ENCODE measurements around the gene DUS1L.

Gene DUS1L

DNA sequence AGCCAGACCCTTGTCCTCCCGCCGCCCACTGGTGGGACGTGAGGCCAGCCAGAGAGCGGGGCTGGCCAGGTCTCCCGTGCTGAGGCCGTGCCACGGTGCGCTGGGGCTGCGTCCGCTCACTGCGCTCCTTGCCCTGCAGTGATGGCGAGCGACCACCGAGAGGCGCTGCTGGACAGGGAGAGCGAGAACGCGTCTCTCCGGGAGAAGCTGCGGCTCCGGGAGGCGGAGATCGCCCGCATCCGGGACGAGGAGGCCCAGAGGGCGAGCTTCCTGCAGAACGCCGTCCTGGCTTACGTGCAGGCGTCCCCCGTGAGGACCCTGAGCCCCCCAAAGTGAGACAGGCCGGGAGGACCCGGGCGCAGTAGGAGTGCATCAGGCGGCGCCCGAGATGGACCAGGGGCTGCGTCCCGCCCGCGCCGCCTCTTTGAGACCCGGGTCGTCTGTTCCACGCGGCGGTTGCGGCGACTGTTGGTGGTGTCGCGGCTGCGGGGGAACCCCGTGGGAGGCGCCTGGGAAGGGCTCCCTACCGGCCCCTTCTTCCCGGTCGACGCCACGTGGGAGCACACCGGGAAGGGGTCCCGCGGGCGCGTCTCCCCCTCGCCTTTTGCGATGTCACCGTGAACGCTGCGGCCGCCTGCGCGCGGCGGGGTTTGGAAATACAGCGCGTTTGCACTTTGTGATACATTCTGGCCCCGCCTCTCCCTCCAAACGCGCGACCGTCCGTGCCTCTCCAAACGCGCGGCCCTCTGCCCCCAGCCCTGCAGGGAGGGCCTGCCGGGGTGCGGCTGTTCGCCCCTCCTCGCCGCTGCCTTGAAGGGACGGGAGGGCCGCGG, 34.9 kb downstream of the DUS1L start:
- H3K27ac Mint-ChIP-seq (ENCODE audit: low read depth) = peak overlapping the region; percentile 67
- no peaks in the 10 kb centered on the region for H3K9me3 Mint-ChIP-seq

DNA sequence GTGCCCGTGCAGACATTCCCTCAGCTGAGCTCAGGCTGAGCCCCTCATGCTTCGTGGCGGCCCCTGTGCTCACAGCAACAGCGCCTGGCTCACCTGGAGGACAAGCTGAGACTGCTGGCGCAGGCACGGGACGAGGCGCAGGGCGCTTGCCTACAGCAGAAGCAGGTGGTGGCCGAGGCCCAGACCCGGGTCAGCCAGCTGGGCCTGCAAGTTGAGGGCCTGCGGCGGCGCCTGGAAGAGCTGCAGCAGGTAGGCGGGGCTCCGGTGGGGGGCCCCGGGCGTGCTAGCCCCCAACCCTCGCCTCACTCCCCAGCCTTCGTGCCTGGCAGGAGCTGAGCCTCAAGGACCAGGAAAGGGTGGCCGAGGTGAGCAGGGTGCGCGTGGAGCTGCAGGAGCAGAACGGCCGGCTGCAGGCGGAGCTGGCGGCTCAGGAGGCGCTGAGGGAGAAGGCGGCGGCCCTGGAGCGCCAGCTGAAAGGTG, 35.6 kb downstream of the DUS1L start:
- H3K4me1 Mint-ChIP-seq = peaks cover 17% of the 10 kb centered on the region
- DNase-seq (ENCODE audit: low spot score in 2 of 2) = no peak
- H3K4me3 Mint-ChIP-seq = peak overlapping the region; percentile 87
- H3K27ac Mint-ChIP-seq (ENCODE audit: low read depth) = peak overlapping the region; percentile 67
- H3K27me3 Mint-ChIP-seq = no peaks in the 10 kb centered on the region
- peaks cover 4% of the 10 kb centered on the region for H3K36me3 Mint-ChIP-seq (ENCODE audit: insufficient read depth)
- no peak for ATAC-seq (replicated peaks; ENCODE audit: extremely low read depth, poor library complexity, severe bottlenecking)
- H3K9me3 Mint-ChIP-seq = no peaks in the 10 kb centered on the region

More for the DNA sequence above, 34.9 kb downstream of the DUS1L start:
- peaks cover 4% of the 10 kb centered on the region for H3K36me3 Mint-ChIP-seq (ENCODE audit: insufficient read depth)
- no peaks in the 10 kb centered on the region for H3K27me3 Mint-ChIP-seq
- peaks cover 17% of the 10 kb centered on the region for H3K4me1 Mint-ChIP-seq
- DNase-seq (ENCODE audit: low spot score in 2 of 2) (peak; percentile 77 to 78), ATAC-seq (replicated peaks; ENCODE audit: extremely low read depth, poor library complexity, severe bottlenecking) (peak; percentile 81)
- H3K4me3 Mint-ChIP-seq = peak overlapping the region; percentile 87

DNA sequence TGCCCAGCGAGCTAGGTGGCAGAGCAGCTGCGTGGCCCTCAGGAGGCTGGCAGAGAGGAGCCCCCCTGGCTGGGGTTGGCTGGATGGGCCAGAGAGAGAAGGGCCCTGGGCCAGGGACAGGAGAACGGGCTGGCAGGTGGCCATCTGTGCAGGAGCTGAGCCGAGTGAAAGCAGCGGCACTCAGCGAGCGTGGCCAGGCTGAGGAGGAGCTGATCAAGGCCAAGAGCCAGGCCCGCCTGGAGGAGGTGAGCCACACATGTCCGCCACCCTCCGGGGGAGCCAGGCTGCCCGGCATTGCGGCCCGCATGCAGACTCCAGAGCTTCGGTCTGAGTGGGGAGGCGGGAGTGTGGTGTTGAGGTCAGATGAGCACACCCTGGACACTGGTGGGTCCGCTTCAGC, 36.2 kb downstream of the DUS1L start:
- no peak overlapping the region for H3K27ac Mint-ChIP-seq (ENCODE audit: low read depth)
- H3K4me1 Mint-ChIP-seq = peaks cover 17% of the 10 kb centered on the region
- peak overlapping the region; percentile 72 for H3K4me3 Mint-ChIP-seq
- no peak for ATAC-seq (replicated peaks; ENCODE audit: extremely low read depth, poor library complexity, severe bottlenecking)
- DNase-seq (ENCODE audit: low spot score in 2 of 2) = no peak
- no peaks in the 10 kb centered on the region for H3K9me3 Mint-ChIP-seq
- no peaks in the 10 kb centered on the region for H3K27me3 Mint-ChIP-seq
- H3K36me3 Mint-ChIP-seq (ENCODE audit: insufficient read depth) = peaks cover 4% of the 10 kb centered on the region

DNA sequence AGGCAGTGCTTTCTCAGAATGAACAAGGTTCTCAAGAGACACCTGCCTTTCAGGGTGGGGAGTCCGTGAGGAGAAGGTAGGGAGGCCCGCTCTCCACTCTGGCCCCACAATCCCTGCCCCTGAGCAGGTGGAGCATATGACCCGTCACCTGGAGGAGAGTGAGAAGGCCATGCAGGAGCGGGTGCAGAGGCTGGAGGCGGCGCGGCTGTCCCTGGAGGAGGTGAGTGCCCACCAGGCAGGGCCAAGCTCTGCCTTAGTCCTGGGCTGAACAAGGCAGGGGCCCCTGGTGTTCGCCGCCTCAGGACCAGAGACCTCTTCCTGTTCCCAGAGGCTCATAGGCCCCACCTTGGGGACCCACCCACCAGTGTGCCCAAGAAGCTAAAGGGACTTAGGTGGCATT, 36.6 kb downstream of the DUS1L start:
- H3K4me3 Mint-ChIP-seq = peak overlapping the region; percentile 72
- no peak overlapping the region for H3K27ac Mint-ChIP-seq (ENCODE audit: low read depth)
- no peak for ATAC-seq (replicated peaks; ENCODE audit: extremely low read depth, poor library complexity, severe bottlenecking)
- H3K4me1 Mint-ChIP-seq = peaks cover 21% of the 10 kb centered on the region
- H3K36me3 Mint-ChIP-seq (ENCODE audit: insufficient read depth) = peaks cover 4% of the 10 kb centered on the region
- no peaks in the 10 kb centered on the region for H3K27me3 Mint-ChIP-seq
- no peaks in the 10 kb centered on the region for H3K9me3 Mint-ChIP-seq
- no peak for DNase-seq (ENCODE audit: low spot score in 2 of 2)

DNA sequence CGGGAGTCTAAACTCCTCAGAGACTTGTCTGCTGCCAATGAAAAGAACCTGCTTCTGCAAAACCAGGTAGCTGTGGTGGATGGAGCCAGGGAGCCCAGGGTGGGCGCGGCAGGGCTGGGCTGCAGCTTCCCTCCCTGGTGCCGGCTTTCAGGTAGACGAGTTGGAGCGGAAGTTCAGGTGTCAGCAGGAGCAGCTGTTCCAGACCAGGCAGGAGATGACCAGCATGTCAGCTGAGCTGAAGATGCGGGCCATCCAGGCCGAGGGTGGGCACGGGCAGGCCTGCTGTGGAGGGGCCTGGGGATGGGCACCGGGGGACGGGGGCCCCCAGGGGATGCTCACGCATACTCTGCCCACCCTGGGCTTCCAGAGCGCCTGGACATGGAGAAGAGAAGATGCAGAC, 37.4 kb downstream of the DUS1L start:
- Mint-ChIP-seq H3K4me1 (peaks cover 24% of the 10 kb centered on the region), H3K36me3 (ENCODE audit: insufficient read depth) (peaks cover 4% of the 10 kb centered on the region)
- no peak for ATAC-seq (replicated peaks; ENCODE audit: extremely low read depth, poor library complexity, severe bottlenecking)

DNA sequence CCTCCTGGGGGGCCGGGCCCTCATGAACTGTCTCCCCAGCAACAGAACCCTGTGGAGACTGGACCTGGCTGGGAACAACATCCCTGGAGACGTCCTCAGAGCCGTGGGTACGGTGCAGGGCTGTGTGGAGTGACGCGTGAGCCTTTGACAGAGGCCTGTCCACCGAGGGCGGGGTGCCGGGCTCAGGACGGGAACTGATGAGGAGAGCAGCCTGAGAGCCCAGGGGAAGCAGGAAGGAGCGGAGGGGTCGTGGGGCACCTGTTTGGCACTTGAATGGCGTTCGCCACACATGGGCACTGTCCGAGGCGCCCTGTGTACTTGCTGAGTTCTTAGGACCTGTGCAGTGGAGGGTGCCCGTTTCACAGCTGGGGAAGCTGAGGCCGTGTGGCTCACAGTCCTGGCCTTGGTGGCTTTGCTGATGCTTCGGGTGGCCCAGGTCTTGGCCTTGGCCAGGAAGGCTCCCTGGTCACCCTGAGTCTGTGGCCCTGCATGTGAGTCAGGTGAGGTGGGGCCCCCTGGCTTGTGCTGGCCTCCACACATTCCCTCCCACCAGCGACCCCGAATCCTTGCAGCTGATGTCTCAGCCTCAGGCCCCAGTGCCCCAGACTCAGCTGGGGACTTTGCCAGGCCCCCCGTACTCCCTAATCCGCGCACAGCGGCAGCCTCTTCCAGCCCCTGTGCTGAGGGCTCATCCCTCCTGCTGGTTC, 40.0 kb downstream of the DUS1L start:
- ATAC-seq (replicated peaks; ENCODE audit: extremely low read depth, poor library complexity, severe bottlenecking) (no peak), DNase-seq (ENCODE audit: low spot score in 2 of 2) (no peak)
- Mint-ChIP-seq H3K4me3 (no peak overlapping the region), H3K9me3 (no peaks in the 10 kb centered on the region), H3K4me1 (peaks cover 34% of the 10 kb centered on the region), H3K27me3 (no peaks in the 10 kb centered on the region), H3K36me3 (ENCODE audit: insufficient read depth) (peaks cover 8% of the 10 kb centered on the region), H3K27ac (ENCODE audit: low read depth) (no peak overlapping the region)

More for the DNA sequence above, 37.4 kb downstream of the DUS1L start:
- no peak for DNase-seq (ENCODE audit: low spot score in 2 of 2)
- H3K27ac Mint-ChIP-seq (ENCODE audit: low read depth) = no peak overlapping the region
- no peaks in the 10 kb centered on the region for H3K27me3 Mint-ChIP-seq
- no peak overlapping the region for H3K4me3 Mint-ChIP-seq
- no peaks in the 10 kb centered on the region for H3K9me3 Mint-ChIP-seq

DNA sequence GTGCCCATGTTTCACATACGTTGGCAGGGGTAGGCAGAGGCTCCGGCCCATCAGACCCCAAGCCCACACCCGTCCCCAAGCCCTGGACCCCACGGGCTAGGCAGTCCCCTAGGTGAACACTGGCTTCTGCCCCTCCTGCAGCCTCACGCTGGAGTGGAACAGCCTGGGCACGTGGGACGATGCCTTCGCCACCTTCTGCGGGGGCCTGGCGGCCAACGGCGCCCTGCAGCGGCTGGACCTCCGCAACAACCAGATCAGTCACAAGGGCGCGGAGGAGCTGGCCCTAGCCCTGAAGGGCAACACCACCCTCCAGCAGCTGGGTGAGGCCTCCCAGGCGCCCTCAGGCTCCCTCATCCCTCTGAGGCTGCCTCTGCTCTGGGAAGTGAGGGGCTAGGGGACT, 40.7 kb downstream of the DUS1L start:
- Mint-ChIP-seq H3K9me3 (no peaks in the 10 kb centered on the region), H3K4me3 (no peak overlapping the region), H3K36me3 (ENCODE audit: insufficient read depth) (peaks cover 7% of the 10 kb centered on the region), H3K27ac (ENCODE audit: low read depth) (no peak overlapping the region), H3K27me3 (no peaks in the 10 kb centered on the region), H3K4me1 (peaks cover 38% of the 10 kb centered on the region)
- ATAC-seq (replicated peaks; ENCODE audit: extremely low read depth, poor library complexity, severe bottlenecking) (no peak), DNase-seq (ENCODE audit: low spot score in 2 of 2) (no peak)

DNA sequence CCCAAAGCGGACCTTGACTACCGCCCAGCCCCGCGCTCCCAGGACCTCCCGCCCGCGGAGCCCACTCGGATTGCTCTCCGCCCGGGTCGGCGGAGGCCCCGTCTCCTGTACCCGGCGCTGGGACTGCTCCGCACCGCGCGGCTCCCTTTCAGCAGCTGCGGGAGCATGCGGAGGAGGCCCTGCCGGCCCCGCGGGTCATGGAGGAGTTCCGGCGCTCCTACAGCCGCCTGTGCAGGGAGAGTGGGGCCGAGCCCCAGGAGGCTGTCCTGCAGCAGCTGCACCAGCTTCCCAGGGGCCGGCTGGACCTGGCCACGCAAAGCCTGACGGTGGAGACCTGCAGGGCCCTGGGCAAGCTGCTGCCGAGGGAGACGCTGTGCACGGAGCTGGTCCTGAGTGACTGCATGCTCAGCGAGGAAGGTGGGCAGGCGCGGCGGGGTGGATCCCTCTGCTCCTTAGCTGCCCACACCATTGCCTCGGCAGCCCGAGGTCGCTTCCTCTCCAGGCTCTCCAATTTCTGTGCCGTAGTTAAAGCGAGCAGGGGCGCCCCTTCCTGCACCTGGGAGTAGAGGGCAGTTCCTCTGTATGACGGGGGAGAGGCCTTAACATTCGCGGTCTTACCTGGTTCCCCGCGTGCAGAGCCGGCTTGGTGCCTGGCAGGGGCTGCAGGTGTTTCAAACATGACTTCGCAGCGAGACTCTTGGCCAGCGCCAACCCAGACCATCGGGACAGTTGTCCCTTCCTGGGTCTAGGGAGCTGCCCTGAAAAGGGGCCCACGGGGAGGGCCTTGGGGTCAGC, 42.0 kb downstream of the DUS1L start:
- Mint-ChIP-seq H3K27me3 (no peaks in the 10 kb centered on the region), H3K27ac (ENCODE audit: low read depth) (peak overlapping the region; percentile 41), H3K36me3 (ENCODE audit: insufficient read depth) (peaks cover 5% of the 10 kb centered on the region), H3K9me3 (no peaks in the 10 kb centered on the region), H3K4me1 (peaks cover 33% of the 10 kb centered on the region), H3K4me3 (peak overlapping the region; percentile 73)
- DNase-seq (ENCODE audit: low spot score in 2 of 2) (no peak), ATAC-seq (replicated peaks; ENCODE audit: extremely low read depth, poor library complexity, severe bottlenecking) (no peak)

DNA sequence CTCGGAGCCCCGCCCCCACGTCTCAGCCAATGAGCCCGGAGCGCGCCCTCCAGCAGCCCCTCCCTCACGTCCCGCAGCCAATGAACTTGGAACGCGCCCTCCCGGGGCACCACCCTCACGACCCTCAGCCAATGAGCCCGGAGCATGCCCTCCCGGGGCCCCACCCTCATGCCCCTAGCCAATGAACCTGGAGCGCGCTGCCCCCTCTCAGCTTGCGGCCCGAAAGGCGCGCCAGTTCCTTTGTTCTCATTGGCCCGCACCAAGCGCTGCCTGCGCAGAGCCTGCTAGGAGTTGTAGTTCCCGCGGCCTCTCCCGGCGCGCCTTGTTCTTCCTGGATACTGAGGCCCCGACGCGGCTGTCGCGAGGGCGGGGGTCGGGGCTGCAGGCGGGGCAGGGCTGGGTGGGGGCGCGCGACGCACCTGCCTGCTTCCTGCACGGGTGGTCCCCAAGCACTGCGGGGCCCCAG, 42.6 kb downstream of the DUS1L start, which contains the start of gene LRRC45:
TSS of gene LRRC45 (plus strand) at position 325 of the 466 bp plus-strand sequence. CDS start 339 bp downstream, outside the sequence.
- H3K9me3 Mint-ChIP-seq = no peaks in the 10 kb centered on the region
- H3K4me3 Mint-ChIP-seq = peak within 1 kb of the TSS; percentile 73
- H3K36me3 Mint-ChIP-seq (ENCODE audit: insufficient read depth) = peaks cover 5% of the 10 kb centered on the region
- peak within 1 kb of the TSS; percentile 41 for H3K27ac Mint-ChIP-seq (ENCODE audit: low read depth)
- DNase-seq (ENCODE audit: low spot score in 2 of 2) (peak; percentile 97 to 100), ATAC-seq (replicated peaks; ENCODE audit: extremely low read depth, poor library complexity, severe bottlenecking) (peak; percentile 98)
- H3K4me1 Mint-ChIP-seq = peaks cover 33% of the 10 kb centered on the region
- H3K27me3 Mint-ChIP-seq = no peaks in the 10 kb centered on the region

DNA sequence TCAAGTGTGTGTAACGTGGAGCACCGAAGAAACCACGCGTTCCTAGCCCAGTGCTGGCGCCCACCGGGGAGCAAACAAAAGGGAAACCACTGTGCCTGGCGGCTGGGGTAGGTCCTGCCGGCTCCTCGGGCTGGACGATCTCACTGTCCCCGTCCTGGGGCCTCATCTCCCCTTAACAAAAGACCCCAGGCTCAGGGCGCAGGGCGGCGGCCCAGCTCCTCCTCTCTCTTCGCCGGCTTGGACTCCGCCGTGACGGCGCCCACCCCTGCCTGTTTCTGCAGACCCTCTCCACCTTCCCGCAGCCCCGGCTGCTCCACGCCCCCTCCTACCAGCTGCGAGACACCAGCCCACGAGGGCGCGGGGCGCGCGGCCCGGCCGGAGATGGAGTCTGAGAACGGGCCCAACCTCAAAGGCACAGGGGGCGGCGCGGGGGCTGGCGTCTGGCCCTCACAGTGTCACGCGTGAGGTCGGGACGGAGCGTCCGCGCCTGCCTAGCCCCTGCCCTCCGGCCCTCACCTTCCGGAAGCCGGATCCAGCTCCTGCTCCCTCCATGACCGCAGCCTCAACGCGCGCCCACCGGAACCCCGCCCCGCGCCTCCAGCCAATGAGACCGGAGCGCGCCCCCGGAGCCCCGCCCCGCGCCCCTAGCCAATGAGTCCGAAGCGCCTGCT, 43.2 kb downstream of the DUS1L start, which contains the start of gene CENPX:
TSS of gene CENPX (minus strand) at position 569 of the 671 bp plus-strand sequence. CDS start at position 552, 17 bp downstream.
- H3K9me3 Mint-ChIP-seq = no peaks in the 10 kb centered on the region
- DNase-seq (ENCODE audit: low spot score in 2 of 2) = no peak

DNA sequence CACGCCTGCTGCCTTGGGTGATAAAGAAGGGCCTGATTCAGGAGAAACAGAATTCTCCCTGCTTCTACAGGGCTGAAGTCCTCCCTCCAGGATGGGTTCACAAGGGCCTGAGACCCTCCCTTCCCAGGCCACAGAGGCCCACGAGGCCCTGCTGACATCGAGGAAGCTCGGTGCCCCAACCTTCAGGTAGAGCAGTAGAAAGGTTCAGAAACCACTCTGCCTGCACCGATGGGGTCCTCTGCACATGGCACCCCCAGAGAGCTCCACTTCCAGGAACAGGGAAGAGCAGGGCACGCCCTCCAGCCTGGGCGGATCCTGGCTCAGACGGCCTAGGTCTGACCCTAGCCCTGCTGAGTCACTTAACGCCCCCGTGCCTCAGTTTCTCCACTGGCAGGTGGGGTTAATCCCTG, 43.7 kb downstream of the DUS1L start:
- no peaks in the 10 kb centered on the region for H3K27me3 Mint-ChIP-seq
- DNase-seq (ENCODE audit: low spot score in 2 of 2) (no peak), ATAC-seq (replicated peaks; ENCODE audit: extremely low read depth, poor library complexity, severe bottlenecking) (no peak)
- no peak overlapping the region for H3K27ac Mint-ChIP-seq (ENCODE audit: low read depth)
- no peaks in the 10 kb centered on the region for H3K9me3 Mint-ChIP-seq
- peak overlapping the region; percentile 73 for H3K4me3 Mint-ChIP-seq
- H3K4me1 Mint-ChIP-seq = peaks cover 26% of the 10 kb centered on the region
- peaks cover 5% of the 10 kb centered on the region for H3K36me3 Mint-ChIP-seq (ENCODE audit: insufficient read depth)

More for the DNA sequence above, 43.2 kb downstream of the DUS1L start, which contains the start of gene CENPX:
- Mint-ChIP-seq H3K27ac (ENCODE audit: low read depth) (peak within 1 kb of the TSS; percentile 41), H3K4me1 (peaks cover 30% of the 10 kb centered on the region), H3K27me3 (no peaks in the 10 kb centered on the region), H3K36me3 (ENCODE audit: insufficient read depth) (peaks cover 5% of the 10 kb centered on the region), H3K4me3 (peak within 1 kb of the TSS; percentile 73)
- ATAC-seq (replicated peaks; ENCODE audit: extremely low read depth, poor library complexity, severe bottlenecking) = no peak

All from central memory CD8-positive, alpha-beta T cell (primary cell).